Measurements from ENCODE around the gene MYB. TPM values are rescaled to one million over a fixed set of nuclear protein-coding genes. Genes with fewer than 3 reads are reported as not detected.

Gene MYB
- total RNA-seq, 1 donor from 2014 or later = 0.22 TPM

DNA sequence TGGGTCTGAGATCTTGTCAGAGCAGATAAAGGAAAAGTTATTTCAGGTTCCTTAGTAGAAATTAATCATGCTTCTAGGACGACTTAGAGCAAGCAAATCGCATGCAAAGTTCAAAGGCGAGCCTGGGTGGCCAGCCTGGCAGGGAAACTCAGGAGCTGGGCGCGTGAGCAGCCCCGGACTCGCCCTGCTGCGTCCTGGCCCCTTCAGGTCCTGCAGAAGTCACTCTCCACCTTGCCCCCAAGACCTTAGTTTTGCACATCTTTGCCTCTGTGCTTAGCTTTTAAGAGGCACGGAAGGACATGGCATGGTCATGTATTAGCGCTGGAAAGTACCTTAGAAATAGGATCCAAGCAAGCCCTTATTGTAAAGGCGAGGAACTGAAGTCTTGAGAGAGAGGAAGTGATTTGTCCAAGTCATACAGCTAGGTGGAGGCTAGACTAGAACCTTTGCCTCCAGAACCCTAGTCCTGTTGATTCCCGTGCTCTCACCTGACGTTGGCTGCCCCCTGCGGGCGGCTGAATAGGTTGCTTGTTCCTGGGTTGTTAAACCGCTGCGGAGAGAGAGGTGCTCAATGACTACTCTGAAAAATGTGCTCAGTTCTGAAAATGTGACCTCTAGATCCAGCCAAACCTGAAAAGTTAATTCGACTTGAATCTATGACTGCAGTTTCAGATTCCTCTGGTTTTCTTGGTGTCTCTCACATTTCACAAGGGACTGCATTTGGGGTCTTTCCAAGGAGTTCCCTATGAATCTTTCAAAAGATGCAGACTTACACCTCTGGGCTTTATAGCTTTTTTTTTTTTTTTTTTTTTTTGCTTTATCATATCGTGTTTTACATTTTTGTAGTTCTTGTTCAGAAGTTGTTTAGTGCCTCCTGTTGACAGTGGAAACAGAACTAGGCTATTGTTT, 2.7 kb downstream of the MYB start:
- intact Hi-C loops (cut with DNase I) = no loop called here
- DNase-seq (ENCODE audit: low spot score) = no peak

DNA sequence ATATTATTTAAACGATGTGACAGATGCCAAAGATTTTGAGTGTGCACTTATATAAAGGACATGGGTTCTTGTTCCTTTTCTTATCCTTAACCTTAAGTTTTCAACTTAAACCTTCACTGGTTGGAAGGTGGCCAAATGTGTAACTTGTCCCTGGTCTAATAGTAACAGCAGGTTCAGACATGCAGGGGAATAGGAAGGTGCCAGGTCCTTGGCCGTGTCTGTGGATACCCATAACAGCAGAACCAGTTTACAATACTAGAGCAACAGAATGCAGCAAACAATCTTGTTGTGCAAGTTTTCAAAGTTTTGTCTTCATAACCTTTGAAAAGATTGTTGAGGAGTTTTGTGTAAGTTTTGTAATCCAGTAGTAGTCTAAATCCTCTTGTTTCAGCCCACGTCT, 4.4 kb downstream of the MYB start:
- ATAC-seq = no peak
- no peak for DNase-seq (ENCODE audit: low spot score)
- intact Hi-C loops (cut with DNase I) = no loop called here

More for the DNA sequence above, 2.7 kb downstream of the MYB start:
- ATAC-seq = peak; percentile 31

DNA sequence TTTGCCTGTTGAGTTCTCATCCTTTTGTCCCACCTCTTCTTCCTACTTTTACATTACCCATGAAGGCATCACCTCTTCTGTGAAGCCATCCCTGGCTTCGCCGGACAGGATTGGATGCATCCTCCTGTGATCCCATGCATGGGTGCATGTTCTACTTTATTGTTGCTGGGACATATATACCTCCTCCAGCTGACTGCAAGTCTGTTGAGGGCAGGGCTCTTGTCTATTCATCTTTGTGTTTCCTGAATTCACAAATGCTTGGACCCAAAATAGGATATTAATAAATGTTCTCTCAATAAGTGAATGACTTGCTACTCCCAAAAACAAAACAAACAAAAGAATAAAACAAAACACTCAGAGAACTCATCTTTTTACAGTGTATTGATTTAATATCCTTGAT, 5.1 kb downstream of the MYB start:
- DNase-seq (ENCODE audit: low spot score) (no peak), ATAC-seq (no peak)
- intact Hi-C loops (cut with DNase I) = no loop called here

DNA sequence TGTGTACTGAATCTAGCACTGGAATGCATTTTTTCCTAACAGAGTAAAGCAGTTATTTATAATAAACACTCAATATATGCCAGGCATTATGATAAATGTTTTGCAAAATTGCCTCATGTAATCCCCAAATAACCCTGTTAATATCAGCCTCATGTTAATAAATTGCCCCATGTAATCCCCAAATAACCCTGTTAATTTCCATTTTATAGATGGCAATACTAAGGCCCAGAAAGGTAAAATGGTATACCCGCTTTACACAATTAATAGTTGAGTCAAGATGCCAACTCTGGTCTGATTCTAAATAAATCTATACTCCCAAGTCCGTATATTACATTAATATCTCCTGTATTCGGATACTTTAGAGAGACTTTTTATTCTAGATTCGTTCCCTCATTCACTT, 6.3 kb downstream of the MYB start:
- no peak for DNase-seq (ENCODE audit: low spot score)
- ATAC-seq = no peak
- intact Hi-C loops (cut with DNase I) = no loop called here

DNA sequence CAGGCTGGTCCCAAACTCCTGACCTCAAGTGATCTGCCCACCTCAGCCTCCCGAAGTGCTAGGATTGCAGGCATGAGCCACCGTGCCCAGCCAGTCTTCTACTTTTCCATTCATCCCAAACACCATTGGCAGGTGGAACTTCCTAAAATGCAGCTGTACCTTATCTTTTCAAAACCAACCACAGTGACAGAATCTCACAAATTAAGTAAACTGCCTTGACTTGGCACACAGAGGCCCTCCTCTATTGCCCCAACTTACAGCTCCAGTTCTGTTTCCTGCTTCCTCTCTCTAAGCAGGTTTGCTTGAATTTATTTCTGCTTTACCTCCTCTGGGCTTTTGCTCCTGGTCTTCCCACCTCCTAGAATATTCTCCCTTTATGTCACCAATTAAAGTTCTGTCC, 7.6 kb downstream of the MYB start:
- no peak for ATAC-seq
- no peak for DNase-seq (ENCODE audit: low spot score)
- intact Hi-C loops (cut with DNase I) = no loop called here

DNA sequence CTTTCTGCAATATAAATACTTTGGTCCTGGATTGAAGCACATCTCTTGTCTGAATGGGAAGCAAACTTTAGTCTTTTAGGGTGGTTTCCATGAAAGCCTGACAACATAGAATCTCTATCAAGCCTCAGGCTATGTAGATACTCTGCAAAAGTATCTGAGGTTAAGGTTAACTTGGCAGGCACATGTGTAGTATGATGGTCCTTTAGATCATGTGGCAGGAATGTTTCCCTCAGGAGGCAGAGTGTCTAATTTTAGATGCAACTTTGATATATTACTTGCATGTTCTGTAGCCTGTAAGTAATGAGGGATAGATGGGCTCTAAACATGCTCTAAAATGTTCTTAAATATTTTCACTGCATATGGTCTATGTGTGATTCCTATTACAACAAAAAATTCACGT, 8.2 kb downstream of the MYB start:
- ATAC-seq (no peak), DNase-seq (ENCODE audit: low spot score) (no peak)
- intact Hi-C loops (cut with DNase I) = no loop called here

DNA sequence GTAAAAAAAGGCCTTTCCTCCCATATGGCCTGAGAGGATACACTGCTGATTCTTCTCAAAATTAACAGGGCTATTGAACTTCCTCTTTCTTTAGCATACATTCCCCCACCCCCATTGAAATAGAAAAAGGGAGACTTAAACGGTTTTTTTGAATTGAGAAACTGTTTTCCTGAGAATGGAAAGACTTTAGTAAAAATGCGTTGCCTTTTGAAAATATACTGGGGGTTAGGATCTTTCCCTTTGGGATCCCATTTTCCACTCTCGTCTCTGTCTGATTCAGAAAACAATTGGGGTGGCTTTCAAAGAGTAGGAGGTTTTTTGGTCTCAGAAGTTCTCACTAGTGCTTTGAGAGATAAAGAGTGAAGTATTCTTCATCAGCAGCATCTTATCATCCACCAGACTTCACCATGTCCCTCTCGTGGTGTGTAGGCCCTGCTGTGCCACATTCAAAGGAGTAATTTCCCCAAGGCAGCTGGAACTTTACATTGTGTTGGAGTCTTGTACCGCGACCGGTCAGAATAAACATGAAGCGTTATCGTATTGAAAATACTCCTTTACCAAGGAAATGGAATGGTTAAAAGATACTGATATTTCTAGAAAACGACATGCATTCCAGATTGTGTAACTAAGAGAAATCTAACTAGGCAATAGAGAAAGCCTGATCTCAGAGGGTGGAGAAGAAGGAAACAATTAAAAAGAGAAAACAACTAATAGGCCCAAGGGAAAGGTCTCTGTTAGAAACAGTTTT, 10.6 kb downstream of the MYB start:
- intact Hi-C loops (cut with DNase I) = no loop called here
- DNase-seq (ENCODE audit: low spot score) = no peak
- ATAC-seq = no peak

DNA sequence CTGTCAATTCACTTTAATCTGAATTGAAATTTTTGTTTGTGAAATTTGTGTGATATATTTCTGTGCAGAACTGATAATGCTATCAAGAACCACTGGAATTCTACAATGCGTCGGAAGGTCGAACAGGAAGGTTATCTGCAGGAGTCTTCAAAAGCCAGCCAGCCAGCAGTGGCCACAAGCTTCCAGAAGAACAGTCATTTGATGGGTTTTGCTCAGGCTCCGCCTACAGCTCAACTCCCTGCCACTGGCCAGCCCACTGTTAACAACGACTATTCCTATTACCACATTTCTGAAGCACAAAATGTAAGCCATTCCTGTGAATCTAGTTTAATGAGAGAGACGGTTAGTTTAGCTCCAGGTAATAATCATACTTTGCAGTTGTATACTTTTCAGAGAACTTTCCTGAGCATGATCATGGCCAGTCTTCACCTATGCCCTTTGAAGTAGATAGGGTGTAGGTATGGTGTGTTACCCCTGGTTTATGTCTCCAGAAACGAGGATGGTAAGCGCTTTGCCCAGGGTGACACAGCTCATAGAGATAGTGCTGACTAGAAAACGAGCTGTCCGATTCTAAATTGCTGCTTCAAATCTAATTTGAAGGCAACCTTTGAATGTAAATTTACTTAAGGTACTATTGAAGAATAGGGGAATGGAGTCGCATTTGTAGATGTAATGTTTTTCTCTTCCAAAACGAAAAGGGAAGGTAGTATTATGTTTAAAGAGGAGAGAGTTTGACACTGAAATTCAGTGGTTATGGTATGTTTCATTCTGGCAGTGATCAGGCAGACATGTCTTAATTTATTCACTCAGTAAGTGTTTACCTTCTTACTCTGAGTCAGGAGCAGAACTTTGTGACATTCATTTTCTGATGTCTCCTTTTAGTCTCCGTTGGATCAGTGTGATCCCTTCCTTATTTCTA, 11.4 kb downstream of the MYB start:
- DNase-seq (ENCODE audit: low spot score) (no peak), ATAC-seq (no peak)
- intact Hi-C loops (cut with DNase I) = no loop called here

DNA sequence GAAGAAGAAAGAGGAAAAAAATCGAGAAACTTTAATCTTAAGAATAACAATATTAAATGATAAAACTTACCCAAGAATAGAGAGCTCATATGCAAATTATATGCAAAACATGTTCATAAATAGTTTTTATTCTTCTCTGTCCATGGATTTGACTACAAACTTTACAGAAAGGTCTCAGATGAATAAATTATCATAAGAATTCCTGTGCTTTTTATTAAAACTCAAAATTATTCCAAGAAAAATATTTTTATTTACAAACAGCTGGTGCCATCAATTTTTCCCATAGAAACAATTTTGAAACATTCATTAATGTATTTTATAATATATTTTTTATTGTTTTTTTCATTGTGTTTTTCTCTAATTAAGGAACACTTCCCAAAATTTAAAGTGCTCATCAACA, 12.1 kb downstream of the MYB start:
- DNase-seq (ENCODE audit: low spot score) (no peak), ATAC-seq (no peak)
- intact Hi-C loops (cut with DNase I) = no loop called here

DNA sequence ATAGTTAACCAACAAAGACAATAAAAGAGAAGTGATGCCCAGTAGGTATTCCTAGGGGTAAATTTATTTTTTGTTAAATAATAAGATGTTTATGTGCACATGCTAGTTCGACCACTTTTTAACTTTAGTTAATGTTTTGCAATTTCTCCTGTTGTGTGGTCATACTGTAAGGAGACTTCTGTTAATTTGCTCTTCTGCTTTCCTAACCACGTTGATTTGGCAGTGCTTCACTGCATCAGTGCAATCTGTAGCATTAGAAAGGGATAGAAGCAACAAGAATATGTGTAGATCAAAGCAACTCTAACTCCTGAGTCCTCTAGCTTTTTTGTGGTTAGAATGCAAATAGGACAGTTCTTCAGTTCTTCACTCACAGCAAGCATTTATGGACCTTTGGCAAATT, 13.9 kb downstream of the MYB start:
- ATAC-seq (no peak), DNase-seq (ENCODE audit: low spot score) (no peak)
- intact Hi-C loops (cut with DNase I) = no loop called here

DNA sequence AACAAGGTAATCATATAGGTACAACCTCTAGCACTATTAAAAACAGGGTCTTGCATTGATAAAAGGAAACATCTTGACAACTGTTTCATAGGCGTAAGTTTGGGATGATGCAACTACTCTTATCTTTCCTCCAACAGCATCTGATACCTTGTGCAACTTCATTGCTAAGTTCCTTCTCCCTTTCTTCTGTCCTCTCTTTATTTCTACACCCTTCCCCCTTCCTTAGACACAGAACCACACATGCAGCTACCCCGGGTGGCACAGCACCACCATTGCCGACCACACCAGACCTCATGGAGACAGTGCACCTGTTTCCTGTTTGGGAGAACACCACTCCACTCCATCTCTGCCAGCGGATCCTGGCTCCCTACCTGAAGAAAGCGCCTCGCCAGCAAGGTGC, 14.4 kb downstream of the MYB start:
- intact Hi-C loops (cut with DNase I) = no loop called here
- no peak for ATAC-seq
- DNase-seq (ENCODE audit: low spot score) = no peak

DNA sequence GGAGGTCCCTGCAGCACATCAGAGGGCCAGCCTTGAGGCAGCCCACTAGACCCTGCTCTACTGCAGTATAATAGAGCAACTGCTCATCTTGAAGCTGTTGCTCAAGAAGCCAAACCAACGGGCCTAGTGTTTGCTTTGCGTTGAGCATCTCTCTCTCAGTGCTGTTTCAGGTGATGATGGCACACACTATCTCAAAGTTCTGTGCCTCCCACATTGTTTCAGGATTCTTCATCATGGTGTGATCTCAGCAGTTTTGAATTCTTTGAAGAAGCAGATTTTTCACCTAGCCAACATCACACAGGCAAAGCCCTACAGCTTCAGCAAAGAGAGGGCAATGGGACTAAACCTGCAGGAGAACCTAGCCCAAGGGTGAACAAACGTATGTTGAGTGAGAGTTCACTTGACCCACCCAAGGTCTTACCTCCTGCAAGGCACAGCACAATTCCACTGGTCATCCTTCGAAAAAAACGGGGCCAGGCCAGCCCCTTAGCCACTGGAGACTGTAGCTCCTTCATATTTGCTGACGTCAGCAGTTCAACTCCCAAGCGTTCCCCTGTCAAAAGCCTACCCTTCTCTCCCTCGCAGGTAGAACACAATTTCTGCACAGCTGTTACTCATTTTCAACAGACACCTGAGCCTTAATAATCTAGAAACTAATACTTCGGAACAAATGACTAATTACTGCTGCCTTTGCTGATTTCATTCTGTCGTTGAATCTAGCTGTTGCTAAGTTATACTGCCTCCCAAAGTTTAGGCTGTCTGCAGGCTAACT, 15.8 kb downstream of the MYB start:
- intact Hi-C loops (cut with DNase I) = no loop called here
- ATAC-seq (no peak), DNase-seq (ENCODE audit: low spot score) (no peak)

DNA sequence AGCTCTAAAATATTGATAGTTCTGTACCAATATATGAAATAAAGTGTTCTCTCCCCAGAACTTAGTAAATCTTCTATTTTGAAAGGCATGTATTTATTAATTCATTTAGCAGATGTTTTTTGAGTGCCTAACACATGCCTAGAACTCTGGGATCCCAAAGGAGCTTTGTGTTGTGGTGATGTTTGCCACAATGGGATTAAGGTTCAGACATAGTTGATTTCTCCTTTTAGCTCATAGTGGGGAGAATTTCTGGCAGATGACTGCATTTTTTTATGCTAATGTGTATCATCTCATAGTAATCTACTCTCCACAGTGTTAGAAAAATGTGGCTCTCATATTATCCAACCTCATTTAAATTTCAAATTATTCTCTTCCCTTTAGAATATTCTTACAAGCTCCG, 21.7 kb downstream of the MYB start:
- no peak for ATAC-seq
- intact Hi-C loops (cut with DNase I) = no loop called here
- DNase-seq (ENCODE audit: low spot score) = no peak

DNA sequence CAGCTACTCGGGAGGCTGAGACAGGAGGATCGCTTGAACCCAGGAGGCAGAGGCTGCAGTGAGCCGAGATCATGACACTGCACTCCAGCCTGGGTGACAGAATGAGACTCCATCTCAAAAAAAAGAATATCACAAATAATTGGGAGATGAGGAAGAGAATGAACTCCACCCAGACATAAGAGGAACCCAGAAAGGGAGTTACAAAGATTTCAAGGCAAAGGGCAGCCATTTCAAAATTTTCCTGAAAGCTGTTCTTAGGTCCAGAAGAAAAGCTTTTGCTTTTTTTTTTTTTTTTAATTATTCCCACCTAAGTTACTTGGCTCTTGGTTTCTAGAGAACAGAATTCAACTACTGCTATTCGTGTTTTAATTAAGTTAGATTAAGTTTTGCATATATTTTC, 23.8 kb downstream of the MYB start:
- no peak for ATAC-seq
- no peak for DNase-seq (ENCODE audit: low spot score)
- intact Hi-C loops (cut with DNase I) = no loop called here

DNA sequence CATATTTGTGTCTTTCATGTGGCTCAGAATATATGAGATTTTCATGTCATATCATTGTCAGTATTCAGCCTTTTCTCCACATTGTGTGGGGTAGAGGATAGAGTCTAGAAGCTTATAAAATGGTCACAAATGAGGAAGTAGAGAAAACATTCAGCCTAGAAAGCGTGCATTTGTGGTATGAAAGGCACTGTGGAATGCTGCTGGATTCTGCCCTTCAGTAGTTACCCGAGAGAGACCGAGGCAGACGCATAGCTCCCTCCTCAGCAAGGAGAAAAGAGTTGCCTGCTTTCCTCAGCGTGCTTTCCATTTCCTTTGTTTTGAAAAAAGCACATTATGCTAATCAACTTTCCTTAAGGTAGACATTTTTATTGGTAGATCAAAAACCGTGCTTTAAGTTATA, 28.7 kb downstream of the MYB start:
- intact Hi-C loops (cut with DNase I) = no loop called here
- ATAC-seq = peak; percentile 30
- DNase-seq (ENCODE audit: low spot score) = no peak

DNA sequence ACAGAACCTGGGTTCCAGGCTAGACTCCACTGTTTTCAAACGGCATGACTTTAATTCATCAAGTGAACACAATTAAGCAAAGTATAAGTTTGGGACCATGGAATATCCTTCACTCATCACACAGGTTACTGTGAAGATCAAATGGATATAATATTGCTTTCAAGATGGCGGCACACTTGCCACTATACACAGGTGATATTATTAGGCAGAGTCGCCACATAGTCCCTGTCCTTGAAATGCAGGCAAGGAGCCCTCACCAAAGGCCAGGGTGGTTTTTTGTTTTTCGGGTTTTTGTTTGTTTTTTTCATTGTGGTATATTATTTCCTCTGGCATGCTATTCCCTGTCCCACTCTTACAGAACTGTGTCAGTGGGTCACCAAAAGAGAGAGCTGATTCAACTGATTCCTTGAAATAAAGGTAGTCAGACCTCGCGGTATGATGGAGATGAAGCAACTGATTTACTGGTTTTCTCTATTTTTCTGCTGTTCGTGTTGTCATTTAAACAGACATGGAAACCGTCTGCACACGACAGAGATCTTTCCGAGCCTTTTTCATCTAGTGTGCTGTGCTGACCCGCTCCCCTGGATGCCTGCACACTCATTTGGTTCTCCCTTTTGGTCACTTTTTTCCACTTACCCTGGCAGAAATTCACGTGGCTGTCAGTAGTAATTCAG, 29.7 kb downstream of the MYB start:
- intact Hi-C loops (cut with DNase I) = no loop called here
- DNase-seq (ENCODE audit: low spot score) (no peak), ATAC-seq (no peak)

DNA sequence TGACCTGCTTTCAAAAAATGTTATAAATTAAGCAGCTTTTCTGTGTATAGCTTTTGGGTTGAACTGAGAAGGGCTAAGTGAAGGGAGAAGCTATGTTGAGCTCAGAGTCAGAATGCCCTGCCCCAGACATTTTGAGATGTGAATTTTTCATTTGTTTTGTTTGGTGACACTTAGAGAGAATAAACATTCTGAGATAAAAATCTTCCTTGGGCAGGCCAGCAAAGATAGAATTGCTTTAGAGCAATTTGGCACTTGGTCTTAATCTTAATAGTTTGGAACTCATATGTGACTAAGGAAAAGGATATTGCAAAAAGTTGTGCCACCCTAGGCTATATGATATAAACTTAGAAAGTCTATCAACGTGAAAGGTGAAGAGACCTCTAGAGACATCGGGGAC, 30.2 kb downstream of the MYB start:
- intact Hi-C loops (cut with DNase I) = no loop called here
- ATAC-seq = no peak
- no peak for DNase-seq (ENCODE audit: low spot score)

DNA sequence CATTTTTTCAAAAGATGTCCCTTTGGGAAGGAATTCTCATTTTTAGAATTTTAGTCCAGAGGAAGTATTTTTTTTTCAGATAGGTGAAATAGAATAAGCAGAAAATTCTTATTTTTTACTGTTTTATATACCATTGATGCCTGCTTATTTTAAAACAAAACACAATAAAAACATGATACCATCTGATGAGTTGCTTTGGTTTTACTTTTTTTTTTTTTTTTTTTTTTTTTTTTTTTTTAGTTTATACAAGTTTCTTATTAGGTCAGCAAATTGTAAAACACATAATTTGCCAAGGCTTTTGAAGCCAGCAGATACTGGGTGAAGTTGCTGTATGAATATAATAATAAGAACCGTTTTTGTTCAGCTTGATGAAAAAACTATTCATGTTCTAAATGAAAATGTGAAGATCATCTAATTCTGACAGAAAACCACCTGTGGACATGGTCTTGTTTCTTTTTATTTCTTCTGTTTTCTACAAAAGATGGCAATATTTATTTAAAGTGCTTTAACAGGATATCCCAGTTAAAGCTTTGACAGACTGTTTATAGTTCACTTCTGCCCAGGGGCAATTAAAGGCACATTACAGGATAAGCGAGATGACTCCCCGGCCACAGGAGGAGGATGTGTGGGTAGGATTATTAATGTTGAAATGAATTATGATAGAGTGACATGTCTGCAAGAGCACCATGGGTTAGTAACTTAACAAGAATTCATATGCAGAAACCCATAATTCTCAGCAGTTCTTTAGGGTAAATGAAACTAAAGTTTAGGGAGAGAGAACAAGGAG, 31.1 kb downstream of the MYB start:
- DNase-seq (ENCODE audit: low spot score) (no peak), ATAC-seq (no peak)
- intact Hi-C loops (cut with DNase I) = no loop called here

Data from sciatic nerve (tissue), 2 donors.